HFFc6 (cell line): ENCODE results near the gene BOD1. TPM values are rescaled to one million over a fixed set of nuclear protein-coding genes. Genes with fewer than 3 reads are reported as not detected.
A peak's percentile ranks its signal among the peaks of the same experiment; 100 is the strongest.

ENCODE experiments used
- DNase-seq: peaks from one replicate; pipeline ENCODE4 v3.0.0-alpha.2; 2018
- H3K27ac Mint-ChIP-seq: 2 replicates; pipeline ENCODE4 v1.8.0; 2020; ENCODE audit warnings: mild to moderate bottlenecking, mixed read lengths
- H3K27me3 Mint-ChIP-seq: 2 replicates; pipeline ENCODE4 v1.8.0; 2021; ENCODE audit warnings: mild to moderate bottlenecking, moderate library complexity, mixed read lengths; ENCODE audit not compliant: insufficient read depth
- H3K36me3 Mint-ChIP-seq: 2 replicates; pipeline ENCODE4 v1.8.0; 2021; ENCODE audit warnings: low read depth, mixed read lengths
- H3K4me1 Mint-ChIP-seq: 2 replicates; pipeline ENCODE4 v1.8.0; 2020; ENCODE audit warnings: low read depth, mixed read lengths
- H3K4me3 Mint-ChIP-seq: 2 replicates; pipeline ENCODE4 v1.8.0; 2020; ENCODE audit warnings: mild to moderate bottlenecking, moderate library complexity, mixed read lengths
- H3K9me3 Mint-ChIP-seq: 2 replicates; pipeline ENCODE4 v1.8.0; 2020; ENCODE audit warnings: mild to moderate bottlenecking, mixed read lengths
- total RNA-seq, 6 experiments: library from RNA; stranded (reverse); fragmentation: NEBNext Ultra II Directional; extraction: Animal tissue kit (Norgen Biotek cat#: 25700); gene quantifications; 2 replicates in 1 of 6; 3 replicates in 5 of 6; pipeline ENCODE4 v1.2.3, GENCODE V29; 2021
- TF ChIP-seq, protein P1 (sequence below): fragments of 200-600 bp; sonication (generic); IDR thresholded peaks from 2 replicates; pipeline ENCODE4 v1.5.0; 2021; ENCODE audit warnings: antibody characterized with exemption, mild to moderate bottlenecking

BOD1 gene
- total RNA-seq, 6 experiments from 2014 or later: 47.5 to 52.4 (median 50.9) TPM

DNA sequence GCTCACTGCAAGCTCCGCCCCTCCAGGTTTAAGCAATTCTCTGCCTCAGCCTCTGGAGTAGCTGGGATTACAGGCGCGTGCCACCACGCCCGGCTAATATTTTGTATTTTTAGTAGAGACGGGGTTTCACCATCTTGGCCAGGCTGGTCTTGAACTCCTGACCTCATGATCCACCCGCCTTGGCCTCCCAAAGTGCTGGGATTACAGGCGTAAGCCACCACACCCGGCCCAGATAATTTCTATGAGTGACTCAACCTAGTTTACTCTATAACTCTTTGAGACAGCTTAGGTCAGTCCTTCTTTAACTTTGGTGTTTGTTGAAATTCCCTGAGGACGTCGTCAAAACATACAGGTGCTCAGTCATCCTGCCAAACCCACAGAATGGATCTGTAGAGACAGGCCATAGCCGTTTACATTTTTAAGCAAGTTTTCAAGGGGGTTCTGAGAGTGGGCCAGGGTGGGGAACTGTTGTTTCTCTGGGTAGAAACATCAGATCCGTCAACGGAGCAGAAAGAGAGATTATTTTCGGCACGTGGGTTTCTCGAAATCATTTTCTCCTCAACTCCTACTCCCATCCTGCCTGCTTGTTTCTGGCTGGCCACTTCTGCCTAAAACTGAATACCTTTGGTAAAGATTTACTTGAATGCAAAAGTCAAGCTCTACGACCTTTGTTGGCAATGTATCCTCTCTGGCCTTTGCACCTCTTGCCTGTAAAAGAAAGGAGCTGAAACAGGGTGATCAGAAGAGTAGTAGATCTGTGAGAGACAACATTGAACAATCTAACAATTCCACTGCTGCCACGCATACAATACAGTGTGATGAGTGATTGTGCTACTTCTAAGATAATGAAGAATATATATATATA is 6.0 kb upstream of the BOD1 start:
- Mint-ChIP-seq H3K9me3 (no peaks in the 10 kb centered on the region), H3K27ac (no peak overlapping the region), H3K4me1 (no peaks in the 10 kb centered on the region; the same call in 1 of the 2 replicates), H3K36me3 (no peaks in the 10 kb centered on the region), H3K27me3 (peaks cover 12% of the 10 kb centered on the region), H3K4me3 (no peak overlapping the region)
- TF ChIP-seq, protein P1, sequence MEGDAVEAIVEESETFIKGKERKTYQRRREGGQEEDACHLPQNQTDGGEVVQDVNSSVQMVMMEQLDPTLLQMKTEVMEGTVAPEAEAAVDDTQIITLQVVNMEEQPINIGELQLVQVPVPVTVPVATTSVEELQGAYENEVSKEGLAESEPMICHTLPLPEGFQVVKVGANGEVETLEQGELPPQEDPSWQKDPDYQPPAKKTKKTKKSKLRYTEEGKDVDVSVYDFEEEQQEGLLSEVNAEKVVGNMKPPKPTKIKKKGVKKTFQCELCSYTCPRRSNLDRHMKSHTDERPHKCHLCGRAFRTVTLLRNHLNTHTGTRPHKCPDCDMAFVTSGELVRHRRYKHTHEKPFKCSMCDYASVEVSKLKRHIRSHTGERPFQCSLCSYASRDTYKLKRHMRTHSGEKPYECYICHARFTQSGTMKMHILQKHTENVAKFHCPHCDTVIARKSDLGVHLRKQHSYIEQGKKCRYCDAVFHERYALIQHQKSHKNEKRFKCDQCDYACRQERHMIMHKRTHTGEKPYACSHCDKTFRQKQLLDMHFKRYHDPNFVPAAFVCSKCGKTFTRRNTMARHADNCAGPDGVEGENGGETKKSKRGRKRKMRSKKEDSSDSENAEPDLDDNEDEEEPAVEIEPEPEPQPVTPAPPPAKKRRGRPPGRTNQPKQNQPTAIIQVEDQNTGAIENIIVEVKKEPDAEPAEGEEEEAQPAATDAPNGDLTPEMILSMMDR: no peak
- DNase-seq: no peak

- no peaks in the 10 kb centered on the region for H3K36me3 Mint-ChIP-seq
- peaks cover 11% of the 10 kb centered on the region for H3K27me3 Mint-ChIP-seq
- DNase-seq: no peak
- no peak overlapping the region for H3K27ac Mint-ChIP-seq
- TF ChIP-seq, protein P1: no peak
- no peaks in the 10 kb centered on the region for H3K9me3 Mint-ChIP-seq
- no peak overlapping the region for H3K4me3 Mint-ChIP-seq
- H3K4me1 Mint-ChIP-seq: peaks cover 7% of the 10 kb centered on the region
Observed at GRCh38 chr5:173620784-173621183, 4.3 kb upstream of the BOD1 start.

- peaks cover 9% of the 10 kb centered on the region; the same call in 1 of the 2 replicates for H3K27me3 Mint-ChIP-seq
- TF ChIP-seq, protein P1: peak; percentile 83
- peaks cover 20% of the 10 kb centered on the region for H3K4me1 Mint-ChIP-seq
- peak; percentile 49 for DNase-seq
- no peak overlapping the region for H3K4me3 Mint-ChIP-seq
- H3K9me3 Mint-ChIP-seq: no peaks in the 10 kb centered on the region
- no peaks in the 10 kb centered on the region for H3K36me3 Mint-ChIP-seq
- H3K27ac Mint-ChIP-seq: no peak overlapping the region
Observed at GRCh38 chr5:173618927-173619519, 2.6 kb upstream of the BOD1 start.

- Mint-ChIP-seq H3K4me1 (peaks cover 50% of the 10 kb centered on the region), H3K27ac (peak overlapping the region; percentile 87), H3K27me3 (0 out of 2 replicates have a peak, but pooled peaks cover 2% of the 10 kb centered on the region), H3K36me3 (peaks cover 16% of the 10 kb centered on the region), H3K4me3 (peak overlapping the region; percentile 97), H3K9me3 (no peaks in the 10 kb centered on the region)
- peak; percentile 82 for DNase-seq
- TF ChIP-seq, protein P1: peak; percentile 79
Observed at GRCh38 chr5:173615884-173616576, 420 bp downstream of the BOD1 start.

GRCh38 chr5:173614591-173614990 is 1.9 kb downstream of the BOD1 start:
- DNase-seq: no peak
- Mint-ChIP-seq H3K36me3 (peaks cover 16% of the 10 kb centered on the region), H3K27ac (no peak overlapping the region; the same call in 1 of the 2 replicates), H3K27me3 (no peaks in the 10 kb centered on the region), H3K4me1 (peaks cover 50% of the 10 kb centered on the region), H3K9me3 (no peaks in the 10 kb centered on the region), H3K4me3 (peak overlapping the region; percentile 97)
- TF ChIP-seq, protein P1: no peak
